Eye (tissue), 1 donor: ENCODE data around the gene PLIN4.

ENCODE experiments used
- DNase-seq: peaks from one replicate; pipeline ENCODE4 v3.0.0-alpha.2; 2015

The PLIN4 gene

DNA sequence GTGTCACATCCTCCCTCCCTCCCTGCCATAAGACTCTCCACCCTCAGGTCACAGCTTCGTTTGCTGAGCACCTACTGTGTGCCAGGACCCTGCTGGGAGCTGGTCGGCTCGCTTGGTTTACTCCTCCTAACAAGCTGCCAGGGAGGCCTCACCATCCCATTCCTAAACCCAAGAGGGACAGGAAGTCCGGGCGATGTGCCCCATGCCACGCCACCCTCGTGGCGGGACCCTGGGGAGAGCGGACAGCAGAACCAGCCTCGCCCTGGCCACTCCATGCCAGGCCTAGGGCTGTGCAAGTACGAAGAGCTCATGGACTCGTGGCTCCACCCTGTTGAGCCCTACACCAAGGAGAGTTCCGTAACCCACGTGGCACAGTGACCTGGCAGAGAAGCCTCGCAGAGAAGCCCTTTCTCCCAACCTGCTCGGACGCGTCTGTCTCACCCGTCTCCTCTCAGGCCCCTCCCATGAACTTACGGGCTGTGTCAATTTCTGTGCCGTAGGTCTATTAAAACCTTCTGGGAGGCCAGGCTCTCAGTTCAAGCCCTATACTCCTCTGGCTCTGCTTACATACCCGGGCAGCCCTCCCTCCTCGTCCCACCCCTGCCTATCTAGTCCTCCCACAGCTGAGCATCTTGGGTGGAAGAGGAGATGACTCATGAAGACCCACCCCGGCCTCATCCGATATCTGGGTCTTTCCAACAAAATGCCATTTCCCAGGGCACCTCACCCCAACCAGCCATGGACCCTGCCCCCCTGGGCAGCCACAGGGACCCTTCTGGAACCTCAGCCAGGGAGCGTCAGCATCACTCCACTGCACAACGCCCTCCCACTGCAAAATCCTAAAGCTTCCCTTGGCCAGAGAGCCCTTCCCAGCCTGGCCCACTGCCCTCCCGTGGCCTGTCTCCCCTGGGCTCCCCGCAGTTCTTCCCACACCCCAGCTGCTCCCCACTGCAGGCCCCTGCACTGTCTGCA lies 63.3 kb downstream of the PLIN4 start:
- peak; percentile 26 for DNase-seq

- no peak for DNase-seq
Measured at GRCh38 chr19:4453232-4454179, 64.8 kb downstream of the PLIN4 start.

GRCh38 chr19:4452230-4452990 lies 65.9 kb downstream of the PLIN4 start:
- DNase-seq: no peak
